ENCODE measurements around the gene SGMS1. TPM values are rescaled to one million over a fixed set of nuclear protein-coding genes. Genes with fewer than 3 reads are reported as not detected.

SGMS1 gene
- polyA plus RNA-seq, 1 donor from 2014 or later = 8.0 TPM

GRCh38 chr10:50318129-50318528 lies 305.6 kb downstream of the SGMS1 start:
- Histone ChIP-seq H2AFZ (ENCODE audit: low read depth, low read length) (no peak overlapping the region), H4K20me1 (ENCODE audit: insufficient read depth) (no peaks in the 10 kb centered on the region), H3K36me3 (ENCODE audit: insufficient read depth, low read length) (no peaks in the 10 kb centered on the region), H3K4me2 (ENCODE audit: low read length) (no peak overlapping the region), H3K4me3 (ENCODE audit: low read length) (no peak overlapping the region), H3K79me2 (replicated peaks; ENCODE audit: insufficient read depth, low read length) (no peaks in the 10 kb centered on the region), H3F3A (ENCODE audit: insufficient read depth, low read length, poor library complexity, severe bottlenecking) (no peaks in the 10 kb centered on the region), H3K27ac (ENCODE audit: low read length) (no peak overlapping the region), H3K27me3 (ENCODE audit: insufficient read depth, low read depth, low read length) (no peaks in the 10 kb centered on the region), H3K9ac (ENCODE audit: low read length) (no peak overlapping the region), H3K9me3 (ENCODE audit: low read length) (no peaks in the 10 kb centered on the region), H3K9me2 (ENCODE audit: insufficient read depth, low read length) (no peaks in the 10 kb centered on the region)
- TF ChIP-seq RAD21 (conservative IDR thresholded peaks at IDR 0.05) (no peak), EP300 (conservative IDR thresholded peaks at IDR 0.05; ENCODE audit: poor library complexity, severe bottlenecking) (no peak), POLR2AphosphoS5 (IDR thresholded peaks at IDR 0.05) (no peak), SMC3 (conservative IDR thresholded peaks at IDR 0.05; ENCODE audit: poor library complexity) (no peak), TAF1 (IDR thresholded peaks at IDR 0.05; ENCODE audit: low read depth) (no peak), MXI1 (conservative IDR thresholded peaks at IDR 0.05; ENCODE audit: poor library complexity, severe bottlenecking) (no peak), CTCF (IDR thresholded peaks at IDR 0.05; ENCODE audit: poor library complexity, severe bottlenecking) (no peak), REST (IDR thresholded peaks at IDR 0.05; ENCODE audit: borderline replicate concordance) (no peak), EZH2 (IDR thresholded peaks at IDR 0.05; ENCODE audit: borderline replicate concordance, insufficient read depth, low read length, poor library complexity, severe bottlenecking) (no peak)

- no peak overlapping the region for H2AFZ ChIP-seq (ENCODE audit: low read depth, low read length)
These were observed 306.8 kb downstream of the SGMS1 start for GRCh38 chr10:50316695-50317648.

More at GRCh38 chr10:50316695-50317648, 306.8 kb downstream of the SGMS1 start:
- Histone ChIP-seq H3F3A (ENCODE audit: insufficient read depth, low read length, poor library complexity, severe bottlenecking) (no peaks in the 10 kb centered on the region), H3K27me3 (ENCODE audit: insufficient read depth, low read depth, low read length) (no peaks in the 10 kb centered on the region), H3K9me3 (ENCODE audit: low read length) (no peaks in the 10 kb centered on the region), H3K9ac (ENCODE audit: low read length) (no peak overlapping the region), H3K36me3 (ENCODE audit: insufficient read depth, low read length) (no peaks in the 10 kb centered on the region), H3K4me3 (ENCODE audit: low read length) (no peak overlapping the region), H3K27ac (ENCODE audit: low read length) (no peak overlapping the region), H3K4me2 (ENCODE audit: low read length) (no peak overlapping the region), H3K9me2 (ENCODE audit: insufficient read depth, low read length) (no peaks in the 10 kb centered on the region), H3K79me2 (replicated peaks; ENCODE audit: insufficient read depth, low read length) (no peaks in the 10 kb centered on the region), H4K20me1 (ENCODE audit: insufficient read depth) (no peaks in the 10 kb centered on the region)
- TF ChIP-seq SMC3 (conservative IDR thresholded peaks at IDR 0.05; ENCODE audit: poor library complexity) = no peak
- no peak for TF ChIP-seq MXI1 (conservative IDR thresholded peaks at IDR 0.05; ENCODE audit: poor library complexity, severe bottlenecking)
- no peak for TF ChIP-seq CTCF (IDR thresholded peaks at IDR 0.05; ENCODE audit: poor library complexity, severe bottlenecking)
- no peak for TF ChIP-seq EZH2 (IDR thresholded peaks at IDR 0.05; ENCODE audit: borderline replicate concordance, insufficient read depth, low read length, poor library complexity, severe bottlenecking)

Data from neural cell (in vitro differentiated cells).